Measurements from ENCODE around the gene LSM5. TPM values are rescaled to one million over a fixed set of nuclear protein-coding genes. Genes with fewer than 3 reads are reported as not detected.

LSM5 gene
- polyA plus RNA-seq, 1 experiment = 6.7 TPM

GRCh38 chr7:32535162-32535702 lies 45.1 kb upstream of the LSM5 start:
- ChIA-PET POLR2A (no interaction called here), CTCF (no interaction called here)
- H3K36me3 ChIP-seq (ENCODE audit: control insufficient read depth, insufficient read depth, low read length) = no peaks in the 10 kb centered on the region
- H3K27me3 ChIP-seq (ENCODE audit: control insufficient read depth, insufficient read depth, low read length) = no peaks in the 10 kb centered on the region
- no peak for TF ChIP-seq CTCF (IDR thresholded peaks at IDR 0.05; ENCODE audit: insufficient read depth, low read depth, low read length)
- no peak for DNase-seq (ENCODE audit: low read depth)
- H3K4me3 ChIP-seq (ENCODE audit: low read depth, low read length) = no peak overlapping the region

- POLR2A ChIA-PET = no interaction called here
These were observed 43.3 kb upstream of the LSM5 start for GRCh38 chr7:32533276-32534029.

GRCh38 chr7:32532716-32533115 lies 42.5 kb upstream of the LSM5 start:
- CTCF ChIA-PET = no interaction called here
- H3K36me3 ChIP-seq (ENCODE audit: control insufficient read depth, insufficient read depth, low read length) = no peaks in the 10 kb centered on the region
- H3K4me3 ChIP-seq (ENCODE audit: low read depth, low read length) = no peak overlapping the region
- POLR2A ChIA-PET = no interaction called here
- DNase-seq (ENCODE audit: low read depth) = no peak
- H3K27me3 ChIP-seq (ENCODE audit: control insufficient read depth, insufficient read depth, low read length) = no peaks in the 10 kb centered on the region
- no peak for TF ChIP-seq CTCF (IDR thresholded peaks at IDR 0.05; ENCODE audit: insufficient read depth, low read depth, low read length)

More at GRCh38 chr7:32533276-32534029, 43.3 kb upstream of the LSM5 start:
- H3K36me3 ChIP-seq (ENCODE audit: control insufficient read depth, insufficient read depth, low read length) = no peaks in the 10 kb centered on the region
- no peak for TF ChIP-seq CTCF (IDR thresholded peaks at IDR 0.05; ENCODE audit: insufficient read depth, low read depth, low read length)
- H3K4me3 ChIP-seq (ENCODE audit: low read depth, low read length) = no peak overlapping the region
- CTCF ChIA-PET = interaction anchor here (0.6 kb wide), 1 partner anchor 323 kb away, joined by 3 read pairs; no protein-coding TSS in a partner anchor
- DNase-seq (ENCODE audit: low read depth) = no peak
- H3K27me3 ChIP-seq (ENCODE audit: control insufficient read depth, insufficient read depth, low read length) = no peaks in the 10 kb centered on the region

GRCh38 chr7:32532086-32532485 lies 41.9 kb upstream of the LSM5 start:
- CTCF ChIA-PET = interaction anchor here (1.1 kb wide), 1 partner anchor 14 kb away, joined by 3 read pairs; no protein-coding TSS in a partner anchor
- POLR2A ChIA-PET = no interaction called here
- Histone ChIP-seq H3K27me3 (ENCODE audit: control insufficient read depth, insufficient read depth, low read length) (no peaks in the 10 kb centered on the region), H3K36me3 (ENCODE audit: control insufficient read depth, insufficient read depth, low read length) (no peaks in the 10 kb centered on the region), H3K4me3 (ENCODE audit: low read depth, low read length) (no peak overlapping the region)
- TF ChIP-seq CTCF (IDR thresholded peaks at IDR 0.05; ENCODE audit: insufficient read depth, low read depth, low read length) = no peak
- no peak for DNase-seq (ENCODE audit: low read depth)

GRCh38 chr7:32531402-32531801 lies 41.2 kb upstream of the LSM5 start:
- Histone ChIP-seq H3K4me3 (ENCODE audit: low read depth, low read length) (no peak overlapping the region), H3K27me3 (ENCODE audit: control insufficient read depth, insufficient read depth, low read length) (no peaks in the 10 kb centered on the region), H3K36me3 (ENCODE audit: control insufficient read depth, insufficient read depth, low read length) (no peaks in the 10 kb centered on the region)
- POLR2A ChIA-PET = no interaction called here
- CTCF ChIA-PET = interaction anchor here (0.7 to 1.1 kb wide), 3 partner anchors 14 to 1688 kb away, joined by 3 to 4 read pairs (median 4); no protein-coding TSS in a partner anchor
- no peak for DNase-seq (ENCODE audit: low read depth)
- no peak for TF ChIP-seq CTCF (IDR thresholded peaks at IDR 0.05; ENCODE audit: insufficient read depth, low read depth, low read length)

All from BJ (cell line).